Mesothelial cell of epicardium (in vitro differentiated cells): ENCODE results near the gene NHERF1. TPM values are rescaled to one million over a fixed set of nuclear protein-coding genes. Genes with fewer than 3 reads are reported as not detected.

Experiments
- DNase-seq, 2 experiments: peaks; one replicate each; pipeline ENCODE4 v3.0.0; 2021; ENCODE audit warnings: low spot score in 2 of 2; ENCODE audit not compliant: unreplicated experiment in 2 of 2
- H3K27ac Mint-ChIP-seq: 2 replicates; pipeline ENCODE4 v1.8.0; 2021; ENCODE audit warnings: mixed read lengths
- H3K27me3 Mint-ChIP-seq: 2 replicates; pipeline ENCODE4 v1.8.0; 2021; ENCODE audit warnings: low read depth, mixed read lengths
- H3K36me3 Mint-ChIP-seq: 2 replicates; pipeline ENCODE4 v1.8.0; 2021; ENCODE audit warnings: mixed read lengths
- H3K4me1 Mint-ChIP-seq: 2 replicates; pipeline ENCODE4 v1.8.0; 2021; ENCODE audit warnings: mixed read lengths
- H3K4me3 Mint-ChIP-seq: 2 replicates; pipeline ENCODE4 v1.8.0; 2021; ENCODE audit warnings: mild to moderate bottlenecking, moderate library complexity, mixed read lengths
- H3K9me3 Mint-ChIP-seq: 2 replicates; pipeline ENCODE4 v1.8.0; 2021; ENCODE audit warnings: mixed read lengths
- total RNA-seq: library from RNA; stranded (reverse); gene quantifications from 3 replicates; pipeline ENCODE4 v1.2.1, GENCODE V29; 2021
- TF ChIP-seq, protein P1 (sequence below): fragments of 200-600 bp; sonication (generic); IDR thresholded peaks from one replicate; pipeline ENCODE4 v1.5.0; 2021; ENCODE audit warnings: antibody characterized with exemption; ENCODE audit not compliant: unreplicated experiment

Gene NHERF1
- total RNA-seq, 1 donor from 2014 or later, result 34.4 TPM

DNA sequence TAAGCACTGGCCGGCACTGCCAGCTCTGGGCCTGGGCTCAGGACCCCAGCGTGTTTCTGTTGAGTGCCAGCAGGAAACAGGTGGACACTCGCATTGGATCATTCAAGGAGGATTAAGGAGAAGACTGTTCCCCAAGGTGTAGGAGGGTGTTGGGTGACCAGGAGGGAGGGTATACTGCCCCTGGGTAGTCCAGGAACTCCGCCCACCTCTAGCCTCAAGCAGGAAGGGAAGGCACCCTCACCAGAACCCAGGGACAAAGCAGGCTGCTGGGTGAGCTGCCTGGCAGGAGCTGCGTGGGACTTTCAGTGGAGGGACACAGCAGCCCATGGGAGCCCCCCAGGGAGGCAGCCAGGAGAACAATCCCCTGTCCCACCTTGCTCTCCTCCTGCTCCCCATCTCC lies 19.1 kb upstream of the NHERF1 start:
- Mint-ChIP-seq H3K36me3 (no peaks in the 10 kb centered on the region), H3K4me3 (no peak overlapping the region), H3K27me3 (peaks cover 7% of the 10 kb centered on the region), H3K9me3 (no peaks in the 10 kb centered on the region), H3K4me1 (no peaks in the 10 kb centered on the region), H3K27ac (no peak overlapping the region)
- no peak for DNase-seq
- TF ChIP-seq, protein P1, sequence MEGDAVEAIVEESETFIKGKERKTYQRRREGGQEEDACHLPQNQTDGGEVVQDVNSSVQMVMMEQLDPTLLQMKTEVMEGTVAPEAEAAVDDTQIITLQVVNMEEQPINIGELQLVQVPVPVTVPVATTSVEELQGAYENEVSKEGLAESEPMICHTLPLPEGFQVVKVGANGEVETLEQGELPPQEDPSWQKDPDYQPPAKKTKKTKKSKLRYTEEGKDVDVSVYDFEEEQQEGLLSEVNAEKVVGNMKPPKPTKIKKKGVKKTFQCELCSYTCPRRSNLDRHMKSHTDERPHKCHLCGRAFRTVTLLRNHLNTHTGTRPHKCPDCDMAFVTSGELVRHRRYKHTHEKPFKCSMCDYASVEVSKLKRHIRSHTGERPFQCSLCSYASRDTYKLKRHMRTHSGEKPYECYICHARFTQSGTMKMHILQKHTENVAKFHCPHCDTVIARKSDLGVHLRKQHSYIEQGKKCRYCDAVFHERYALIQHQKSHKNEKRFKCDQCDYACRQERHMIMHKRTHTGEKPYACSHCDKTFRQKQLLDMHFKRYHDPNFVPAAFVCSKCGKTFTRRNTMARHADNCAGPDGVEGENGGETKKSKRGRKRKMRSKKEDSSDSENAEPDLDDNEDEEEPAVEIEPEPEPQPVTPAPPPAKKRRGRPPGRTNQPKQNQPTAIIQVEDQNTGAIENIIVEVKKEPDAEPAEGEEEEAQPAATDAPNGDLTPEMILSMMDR, result no peak

- Mint-ChIP-seq H3K27me3 (peaks cover 4% of the 10 kb centered on the region), H3K4me1 (no peaks in the 10 kb centered on the region), H3K9me3 (no peaks in the 10 kb centered on the region), H3K36me3 (no peaks in the 10 kb centered on the region), H3K4me3 (no peak overlapping the region), H3K27ac (no peak overlapping the region)
- TF ChIP-seq, protein P1, result no peak
- no peak for DNase-seq
Observed at GRCh38 chr17:74729866-74730265, 18.6 kb upstream of the NHERF1 start.

- Mint-ChIP-seq H3K4me1 (no peaks in the 10 kb centered on the region), H3K9me3 (no peaks in the 10 kb centered on the region), H3K36me3 (no peaks in the 10 kb centered on the region), H3K27me3 (peaks cover 4% of the 10 kb centered on the region), H3K4me3 (no peak overlapping the region), H3K27ac (no peak overlapping the region)
- TF ChIP-seq, protein P1, result no peak
- DNase-seq, result no peak
Observed at GRCh38 chr17:74730491-74731346, 17.7 kb upstream of the NHERF1 start.

DNA sequence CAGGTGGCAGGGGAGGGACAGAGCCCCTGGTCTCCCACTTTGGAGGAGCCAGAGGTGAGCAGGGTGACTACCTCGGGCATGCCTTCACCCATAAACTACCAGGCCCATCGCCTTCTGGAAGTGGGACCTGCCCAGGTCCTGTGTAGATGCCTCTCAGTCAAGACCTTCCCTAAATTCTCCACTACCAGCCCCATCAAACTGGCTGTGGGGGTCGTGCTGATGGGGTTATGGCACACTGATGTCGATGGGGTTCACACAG lies 17.2 kb upstream of the NHERF1 start:
- TF ChIP-seq, protein P1, result no peak
- Mint-ChIP-seq H3K27ac (no peak overlapping the region), H3K9me3 (no peaks in the 10 kb centered on the region), H3K4me3 (no peak overlapping the region), H3K36me3 (no peaks in the 10 kb centered on the region), H3K4me1 (peaks cover 1% of the 10 kb centered on the region), H3K27me3 (peaks cover 2% of the 10 kb centered on the region)
- no peak for DNase-seq

DNA sequence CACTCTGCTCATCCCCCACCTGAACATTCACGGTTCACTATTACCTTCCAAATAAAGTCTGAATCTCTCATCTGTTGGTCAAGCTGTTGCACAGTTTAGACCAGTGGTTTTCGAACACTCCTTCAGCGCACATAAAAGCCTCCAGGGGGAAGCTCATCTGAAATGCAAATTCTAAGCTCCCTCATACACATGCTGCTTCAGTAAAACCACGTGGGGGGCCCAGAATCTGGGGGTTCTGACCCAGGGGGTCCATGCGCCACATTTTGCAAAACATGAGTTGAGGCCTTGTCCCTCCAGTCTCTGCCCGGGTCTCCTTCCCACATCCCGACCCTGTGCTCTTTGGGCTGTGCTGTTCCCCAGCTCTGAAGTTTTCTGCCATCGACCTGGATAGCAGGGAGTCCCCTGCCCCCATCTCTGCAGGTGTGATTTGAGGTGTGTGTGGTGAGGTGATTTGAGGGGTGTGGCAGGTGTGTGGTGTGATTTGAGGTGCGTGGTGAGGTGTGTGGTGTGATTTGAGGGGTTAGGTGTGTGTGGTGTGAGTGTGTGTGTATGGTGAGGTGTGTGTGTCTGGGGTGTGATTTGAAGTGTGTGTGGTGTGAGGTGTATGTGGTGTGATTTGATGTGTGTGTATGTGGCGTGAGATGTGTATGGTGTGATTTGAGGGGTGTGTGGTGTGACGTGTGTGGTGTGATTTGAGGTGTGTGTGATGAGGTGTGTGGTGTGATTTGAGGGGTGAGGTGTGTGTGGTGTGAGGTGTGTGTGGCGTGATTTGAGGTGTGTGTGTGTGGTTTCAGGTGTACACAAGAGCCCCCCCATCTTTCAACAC lies 16.2 kb upstream of the NHERF1 start:
- TF ChIP-seq, protein P1, result no peak
- Mint-ChIP-seq H3K27ac (no peak overlapping the region), H3K4me3 (no peak overlapping the region), H3K4me1 (peaks cover 5% of the 10 kb centered on the region), H3K9me3 (no peaks in the 10 kb centered on the region), H3K27me3 (peaks cover 3% of the 10 kb centered on the region), H3K36me3 (no peaks in the 10 kb centered on the region)
- DNase-seq, result no peak
